Effector memory CD4-positive, alpha-beta T cell (primary cell): ENCODE results near the gene QRICH2.
"Not testable (repeated sequence)": the region's sequence is repeated elsewhere in the genome, so short reads cannot be mapped to it uniquely, and the experiment has no call there.

Experiments
- DNase-seq, 3 donors: peaks; one replicate each; pipeline ENCODE4 v3.0.0-alpha.2; 2020
- H3K27ac ChIP-seq: 2 replicates; pipeline ENCODE4 v1.7.0; 2013; ENCODE audit warnings: mild to moderate bottlenecking, low read length, moderate library complexity; ENCODE audit not compliant: insufficient read depth, poor library complexity, severe bottlenecking
- H3K27me3 ChIP-seq: replicated peaks from 2 replicates; pipeline ENCODE4 v1.7.0; 2013; ENCODE audit warnings: mild to moderate bottlenecking, low read length; ENCODE audit not compliant: insufficient read depth, control insufficient read depth, poor library complexity, severe bottlenecking
- H3K36me3 ChIP-seq: 2 replicates; pipeline ENCODE4 v1.7.0; 2013; ENCODE audit warnings: mild to moderate bottlenecking, low read length, moderate library complexity; ENCODE audit not compliant: control insufficient read depth, insufficient read depth
- H3K4me1 ChIP-seq: 2 replicates; pipeline ENCODE4 v1.7.0; 2013; ENCODE audit warnings: low read length, mild to moderate bottlenecking; ENCODE audit not compliant: control insufficient read depth, insufficient read depth, poor library complexity, severe bottlenecking
- H3K4me3 ChIP-seq: 2 replicates; pipeline ENCODE4 v1.7.0; 2013; ENCODE audit warnings: low read length, low read depth, mild to moderate bottlenecking; ENCODE audit not compliant: insufficient read depth, poor library complexity, severe bottlenecking
- H3K9me3 ChIP-seq: 2 replicates; pipeline ENCODE4 v1.7.0; 2013; ENCODE audit warnings: mild to moderate bottlenecking, low read length, moderate library complexity; ENCODE audit not compliant: control insufficient read depth

QRICH2 gene

GRCh38 chr17:76329664-76330063 is 21.6 kb upstream of the QRICH2 start:
- Histone ChIP-seq H3K4me3 (no peak overlapping the region), H3K9me3 (no peaks in the 10 kb centered on the region), H3K36me3 (peaks cover 19% of the 10 kb centered on the region), H3K27ac (no peak overlapping the region), H3K27me3 (no peaks in the 10 kb centered on the region), H3K4me1 (no peaks in the 10 kb centered on the region)
- no peak for DNase-seq

DNA sequence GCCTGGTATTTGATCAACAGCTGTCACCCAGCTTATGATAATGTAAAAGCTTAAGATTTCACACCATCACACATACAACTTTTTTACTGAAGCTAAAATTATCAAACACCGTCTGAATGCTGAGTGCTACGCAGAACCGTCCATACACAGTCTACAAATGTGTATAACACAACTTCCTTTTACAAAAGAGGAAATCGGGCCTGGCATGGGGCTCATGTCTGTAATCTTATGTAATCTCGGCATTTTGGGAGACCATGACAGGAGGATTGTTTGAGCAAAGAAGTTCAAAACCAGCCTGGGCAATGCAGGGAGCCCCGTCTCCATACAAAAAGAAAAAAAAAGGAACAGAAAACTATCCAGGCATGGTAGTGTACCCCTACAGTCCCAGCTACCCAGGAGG is 19.6 kb upstream of the QRICH2 start:
- no peak overlapping the region for H3K4me3 ChIP-seq
- H3K36me3 ChIP-seq = peaks cover 21% of the 10 kb centered on the region
- no peaks in the 10 kb centered on the region for H3K4me1 ChIP-seq
- no peak for DNase-seq
- H3K27me3 ChIP-seq = no peaks in the 10 kb centered on the region
- H3K9me3 ChIP-seq = no peaks in the 10 kb centered on the region
- no peak overlapping the region for H3K27ac ChIP-seq

GRCh38 chr17:76326306-76326705 is 18.2 kb upstream of the QRICH2 start:
- DNase-seq = no peak
- H3K36me3 ChIP-seq = peaks cover 30% of the 10 kb centered on the region

DNA sequence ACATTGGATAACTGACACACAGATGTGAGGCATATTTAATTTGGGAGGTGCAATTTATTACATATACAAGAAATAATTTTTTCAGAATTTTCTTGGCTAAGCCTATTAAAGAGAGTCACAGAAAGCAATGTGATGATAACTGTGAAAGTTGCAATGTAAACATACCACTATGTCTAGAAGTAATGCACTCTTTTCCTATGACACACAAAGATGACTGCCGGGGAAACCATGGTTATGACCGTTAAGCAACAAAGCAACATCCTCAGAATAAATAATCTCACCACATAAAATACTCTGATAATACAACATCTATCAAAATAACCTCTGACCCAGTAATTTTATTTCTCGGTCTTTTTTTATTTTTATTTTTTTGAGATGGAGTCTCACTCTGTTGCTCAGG is 10.5 kb upstream of the QRICH2 start:
- Histone ChIP-seq H3K4me3 (no peak overlapping the region), H3K9me3 (no peaks in the 10 kb centered on the region), H3K36me3 (peaks cover 20% of the 10 kb centered on the region), H3K27me3 (no peaks in the 10 kb centered on the region), H3K27ac (no peak overlapping the region), H3K4me1 (no peaks in the 10 kb centered on the region)
- DNase-seq = no peak

More at GRCh38 chr17:76326306-76326705, 18.2 kb upstream of the QRICH2 start:
- no peaks in the 10 kb centered on the region for H3K4me1 ChIP-seq
- no peak overlapping the region for H3K4me3 ChIP-seq
- H3K9me3 ChIP-seq = no peaks in the 10 kb centered on the region
- no peaks in the 10 kb centered on the region for H3K27me3 ChIP-seq
- no peak overlapping the region for H3K27ac ChIP-seq

GRCh38 chr17:76317535-76317934 is 9.5 kb upstream of the QRICH2 start:
- no peaks in the 10 kb centered on the region for H3K4me1 ChIP-seq
- no peak for DNase-seq
- H3K36me3 ChIP-seq = peaks cover 27% of the 10 kb centered on the region
- no peak overlapping the region for H3K27ac ChIP-seq
- H3K27me3 ChIP-seq = no peaks in the 10 kb centered on the region
- no peak overlapping the region for H3K4me3 ChIP-seq
- no peaks in the 10 kb centered on the region for H3K9me3 ChIP-seq

DNA sequence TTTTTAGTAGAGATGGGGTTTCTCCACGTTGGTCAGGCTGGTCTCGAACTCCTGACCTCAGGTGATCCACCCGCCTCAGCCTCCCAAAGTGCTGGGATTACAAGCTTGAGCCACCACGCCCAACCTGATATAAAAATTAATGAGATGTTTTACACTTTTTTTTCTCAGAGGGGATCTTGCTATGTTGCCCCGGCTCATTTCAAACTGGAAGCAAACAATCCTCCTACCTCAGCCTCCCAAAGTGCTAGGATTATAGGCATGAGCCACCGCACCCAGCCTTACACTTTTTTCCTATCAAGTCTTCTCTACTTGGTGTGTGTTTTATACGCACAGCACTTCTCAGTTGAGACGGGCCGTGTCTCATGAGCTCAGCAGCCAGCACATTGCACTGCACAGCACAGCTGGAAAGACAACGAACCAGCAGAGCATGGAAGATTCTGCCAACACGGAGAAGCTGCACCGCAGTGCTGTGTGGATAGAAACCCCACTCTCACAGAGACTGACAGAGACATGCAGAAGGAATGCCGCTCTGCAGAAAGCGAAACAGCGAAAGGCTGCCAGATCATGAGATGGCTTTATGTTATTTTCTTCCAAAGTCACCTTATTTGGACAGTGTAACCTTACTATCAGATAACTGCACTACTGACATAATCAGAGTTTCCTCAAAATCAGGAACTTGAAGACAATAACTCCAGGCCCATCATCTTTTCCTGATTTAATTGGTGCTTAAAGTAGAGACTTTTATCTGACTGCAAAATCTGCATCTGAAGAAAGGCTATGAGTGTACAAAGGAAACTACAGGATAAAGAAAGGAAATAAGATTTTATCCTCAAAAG is 6.5 kb upstream of the QRICH2 start:
- Histone ChIP-seq H3K27ac (no peak overlapping the region), H3K4me3 (no peak overlapping the region), H3K9me3 (no peaks in the 10 kb centered on the region), H3K4me1 (no peaks in the 10 kb centered on the region), H3K36me3 (peaks cover 31% of the 10 kb centered on the region), H3K27me3 (no peaks in the 10 kb centered on the region)
- DNase-seq = no peak

DNA sequence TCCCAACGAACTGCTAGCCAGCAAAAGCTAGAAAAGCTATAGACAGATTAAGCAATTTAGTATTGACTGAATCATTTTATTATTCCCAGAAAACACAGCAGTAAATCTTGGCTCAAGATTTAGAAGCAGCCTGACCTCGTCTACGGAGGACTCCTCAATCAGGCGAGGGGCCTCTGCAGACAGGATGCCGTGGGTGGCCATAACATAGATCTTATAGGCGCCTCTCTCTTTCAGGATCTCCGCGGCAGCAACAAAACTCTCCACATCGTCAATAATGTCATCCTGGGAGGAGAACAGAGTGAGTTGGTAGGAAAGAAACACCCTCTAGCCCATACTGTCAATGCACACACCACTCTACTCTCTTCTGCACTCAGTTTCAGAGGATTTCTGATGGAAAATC is 4.7 kb upstream of the QRICH2 start:
- Histone ChIP-seq H3K36me3 (peaks cover 34% of the 10 kb centered on the region), H3K27me3 (no peaks in the 10 kb centered on the region), H3K4me1 (no peaks in the 10 kb centered on the region), H3K27ac (no peak overlapping the region), H3K9me3 (no peaks in the 10 kb centered on the region), H3K4me3 (no peak overlapping the region)
- DNase-seq = no peak

GRCh38 chr17:76309461-76309860 is 1.4 kb upstream of the QRICH2 start:
- DNase-seq = no peak

GRCh38 chr17:76307299-76307965 is 644 bp downstream of the QRICH2 start:
- H3K9me3 ChIP-seq = no peaks in the 10 kb centered on the region
- H3K36me3 ChIP-seq = peaks cover 18% of the 10 kb centered on the region
- H3K27me3 ChIP-seq = no peaks in the 10 kb centered on the region
- no peak overlapping the region for H3K4me3 ChIP-seq
- no peaks in the 10 kb centered on the region for H3K4me1 ChIP-seq
- no peak overlapping the region for H3K27ac ChIP-seq
- DNase-seq = no peak

More at GRCh38 chr17:76309461-76309860, 1.4 kb upstream of the QRICH2 start:
- H3K27ac ChIP-seq = no peak overlapping the region
- no peaks in the 10 kb centered on the region for H3K9me3 ChIP-seq
- peaks cover 31% of the 10 kb centered on the region for H3K36me3 ChIP-seq
- no peaks in the 10 kb centered on the region for H3K4me1 ChIP-seq
- H3K4me3 ChIP-seq = no peak overlapping the region
- no peaks in the 10 kb centered on the region for H3K27me3 ChIP-seq

GRCh38 chr17:76305135-76305454 is 3.0 kb downstream of the QRICH2 start:
- not testable (repeated sequence) for H3K4me1 ChIP-seq, H3K9me3 ChIP-seq, H3K36me3 ChIP-seq, H3K4me3 ChIP-seq, H3K27me3 ChIP-seq, DNase-seq, H3K27ac ChIP-seq
